HCT116 (cell line): ENCODE measurements around the gene ACSS2.

ENCODE experiments used
- CBX3 ChIP-seq: IDR thresholded peaks from 2 replicates; pipeline ENCODE4 v1.6.1; 2012; ENCODE audit warnings: low read depth
- CTCF ChIP-seq, 3 experiments: fragments of 200-600 bp in 1 of 3; sonication (generic) in 1 of 3; IDR thresholded peaks in 2 of 3; conservative IDR thresholded peaks in 1 of 3; 2 replicates each; pipeline ENCODE4 v1.5.1; 2012 to 2017; ENCODE audit warnings: low read depth in 2 of 3, low read length in 2 of 3, antibody characterized with exemption in 1 of 3, borderline replicate concordance in 1 of 3, control low read depth in 1 of 3, mild to moderate bottlenecking in 1 of 3, mixed read lengths in 1 of 3, mixed run types in 1 of 3, moderate library complexity in 1 of 3; ENCODE audit not compliant: insufficient read depth in 1 of 3
- EZH2 ChIP-seq: fragments of 200-600 bp; sonication (generic); IDR thresholded peaks from 2 replicates; pipeline ENCODE4 v1.6.1; 2017; ENCODE audit warnings: antibody characterized with exemption, mixed run types
- EZH2phosphoT487 ChIP-seq: fragments of 200-600 bp; IDR thresholded peaks from 2 replicates; pipeline ENCODE4 v1.6.1; 2018; ENCODE audit warnings: antibody characterized with exemption, borderline replicate concordance
- FOSL1 ChIP-seq: IDR thresholded peaks from 2 replicates; pipeline ENCODE4 v1.6.1; 2012; ENCODE audit warnings: low read depth
- MAX ChIP-seq: IDR thresholded peaks from 2 replicates; pipeline ENCODE4 v1.6.1; 2012
- POLR2A ChIP-seq: IDR thresholded peaks from 2 replicates; pipeline ENCODE4 v1.7.0; 2011; ENCODE audit warnings: borderline replicate concordance; ENCODE audit not compliant: insufficient read depth, insufficient read length; ENCODE audit errors: extremely low read depth
- RAD21 ChIP-seq: IDR thresholded peaks from 2 replicates; pipeline ENCODE4 v1.6.1; 2012; ENCODE audit warnings: low read depth, mild to moderate bottlenecking
- REST ChIP-seq: IDR thresholded peaks from 2 replicates; pipeline ENCODE4 v1.6.1; 2012; ENCODE audit warnings: low read depth
- ZFX ChIP-seq: fragments of 450-650 bp; IDR thresholded peaks from 2 replicates; pipeline ENCODE4 v1.6.1; 2017
- ZNF274 ChIP-seq: fragments of 200-500 bp; sonication (Bioruptor generic); IDR thresholded peaks from 2 replicates; pipeline ENCODE4 v1.6.1; 2014; ENCODE audit warnings: mild to moderate bottlenecking, low read depth, low read length, inconsistent platforms

GRCh38 chr20:34871320-34871926 lies 5.0 kb upstream of the ACSS2 start:
- TF ChIP-seq EZH2 = no peak
- no peak for TF ChIP-seq REST
- TF ChIP-seq ZNF274 = no peak
- TF ChIP-seq POLR2A = no peak
- no peak for TF ChIP-seq CBX3
- no peak for TF ChIP-seq FOSL1
- TF ChIP-seq MAX = no peak
- TF ChIP-seq CTCF (IDR thresholded peaks at IDR 0.05 in 2 of 3, conservative IDR thresholded peaks at IDR 0.05 in 1 of 3; ENCODE audit: borderline replicate concordance in 1 of 3, insufficient read depth in 1 of 3, low read depth in 2 of 3, low read length in 2 of 3) = no peak
- no peak for TF ChIP-seq ZFX
- no peak for TF ChIP-seq EZH2phosphoT487
- TF ChIP-seq RAD21 = no peak
